Cerebellar nuclear complex (tissue), 1 donor: ENCODE measurements around the gene DDIAS.
"Not testable (repeated sequence)": the region's sequence is repeated elsewhere in the genome, so short reads cannot be mapped to it uniquely, and the experiment has no call there.

ENCODE experiments used
- DNase-seq, 2 experiments: peaks; one replicate each; lab custom pipeline; 2025; lab: John Stamatoyannopoulos, UW

DDIAS gene

GRCh38 chr11:82901165-82901921, at the start of gene DDIAS:
DDIAS (plus strand) TSS chr11:82901736; CDS start chr11:82914739, 13,003 bp downstream.
- DNase-seq: peak; percentile 75 to 96

DNA sequence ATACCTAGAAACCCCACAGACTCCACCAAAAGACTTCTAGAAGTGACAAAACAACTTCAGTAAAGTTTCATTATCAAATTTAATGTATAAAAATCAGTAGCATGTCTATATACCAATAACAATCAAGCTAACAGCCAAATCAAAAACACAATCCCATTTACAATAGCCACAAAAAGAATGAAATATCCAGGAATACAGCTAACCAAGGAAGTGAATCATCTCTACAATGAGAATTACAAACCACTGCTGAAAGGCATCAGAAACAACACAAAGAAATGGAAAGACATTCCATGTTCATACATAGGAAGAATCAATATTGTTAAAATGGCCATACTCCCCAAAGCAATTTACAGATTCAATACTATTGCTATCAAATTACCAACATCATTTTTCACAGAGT, 47.3 kb upstream of the DDIAS start:
- no peak for DNase-seq

DNA sequence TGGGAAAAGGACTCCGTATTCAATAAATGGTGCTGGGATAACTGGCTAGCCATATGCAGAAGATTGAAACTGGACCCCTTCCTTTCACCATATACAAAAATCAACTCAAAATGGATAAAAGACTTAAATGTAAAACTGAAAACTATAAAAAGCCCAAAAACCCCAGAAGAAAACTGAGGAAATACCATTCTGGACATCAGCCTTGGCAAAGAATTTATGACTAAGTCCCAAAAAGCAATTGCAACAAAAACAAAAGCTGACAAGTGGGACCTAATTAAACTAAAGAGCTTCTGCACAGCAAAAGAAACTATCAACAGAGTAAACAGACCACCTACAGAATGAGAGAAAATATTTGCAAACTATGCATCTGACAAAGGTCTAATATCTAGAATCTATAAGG, 46.6 kb upstream of the DDIAS start:
- not testable (repeated sequence) for DNase-seq

DNA sequence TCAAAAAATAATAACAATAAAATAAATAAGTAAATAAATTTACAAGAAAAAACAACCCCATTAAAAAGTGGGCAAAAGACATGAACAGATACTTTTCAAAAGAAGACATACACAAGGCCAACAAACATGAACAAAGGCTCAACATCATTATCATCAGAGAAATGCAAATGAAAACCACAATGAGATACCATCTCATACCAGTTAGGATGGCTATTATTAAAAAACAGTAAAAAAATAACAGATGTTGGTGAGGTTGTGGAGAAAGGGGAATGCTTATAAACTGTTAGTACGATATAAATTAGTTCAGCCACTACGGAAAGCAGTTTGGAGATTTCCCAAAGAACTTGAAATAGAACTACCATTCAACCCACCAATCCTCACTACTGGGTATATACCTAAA, 45.9 kb upstream of the DDIAS start:
- no peak for DNase-seq

GRCh38 chr11:82857145-82857544, 44.4 kb upstream of the DDIAS start:
- no peak for DNase-seq

- no peak for DNase-seq
Observed at GRCh38 chr11:82858133-82858532, 43.4 kb upstream of the DDIAS start.

GRCh38 chr11:82858556-82859091, 42.9 kb upstream of the DDIAS start:
- no peak for DNase-seq

DNA sequence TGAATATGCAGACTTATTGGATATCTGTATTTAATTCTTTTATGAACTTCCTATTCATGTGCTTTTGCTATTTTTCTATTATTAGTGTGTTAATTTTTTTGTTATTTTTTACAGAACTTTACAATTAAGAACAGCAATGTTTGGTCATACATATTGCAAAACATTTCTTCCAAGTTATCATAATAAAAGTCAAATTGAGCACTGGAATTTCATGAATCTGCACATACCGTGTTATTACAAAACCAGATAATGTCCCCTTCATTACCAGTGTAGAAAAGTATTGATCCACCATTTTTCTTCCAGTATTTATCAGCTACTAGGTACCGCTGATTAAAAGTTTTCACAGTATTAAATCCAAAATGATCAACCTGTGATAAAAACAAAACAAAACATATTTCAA, 41.8 kb upstream of the DDIAS start:
- DNase-seq: no peak

- no peak for DNase-seq
Observed at GRCh38 chr11:82862379-82862778, 39.2 kb upstream of the DDIAS start.

- no peak for DNase-seq
Observed at GRCh38 chr11:82863209-82863608, 38.3 kb upstream of the DDIAS start.

- no peak for DNase-seq
Observed at GRCh38 chr11:82864268-82864667, 37.3 kb upstream of the DDIAS start.

GRCh38 chr11:82865841-82866240, 35.7 kb upstream of the DDIAS start:
- DNase-seq: no peak

GRCh38 chr11:82867495-82868082, 33.9 kb upstream of the DDIAS start:
- no peak for DNase-seq

DNA sequence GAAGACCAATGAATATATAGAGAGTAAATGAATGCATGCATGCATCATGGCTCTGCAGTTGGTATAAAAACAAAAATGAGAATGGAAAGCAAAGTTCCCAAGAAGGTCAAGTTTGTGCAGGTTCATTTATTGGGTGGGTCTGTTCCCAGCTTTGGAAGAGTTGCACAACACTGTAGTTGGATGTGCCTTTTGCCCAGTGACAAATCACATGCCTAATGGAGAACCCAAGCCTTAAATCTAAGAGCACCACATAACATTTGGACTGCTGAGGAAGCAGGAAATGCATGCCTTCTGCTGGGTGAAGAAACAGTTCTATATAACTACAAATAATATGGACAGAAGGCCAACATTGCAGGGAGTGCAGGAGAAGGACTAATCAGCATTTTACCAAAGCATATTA, 31.9 kb upstream of the DDIAS start:
- no peak for DNase-seq

DNA sequence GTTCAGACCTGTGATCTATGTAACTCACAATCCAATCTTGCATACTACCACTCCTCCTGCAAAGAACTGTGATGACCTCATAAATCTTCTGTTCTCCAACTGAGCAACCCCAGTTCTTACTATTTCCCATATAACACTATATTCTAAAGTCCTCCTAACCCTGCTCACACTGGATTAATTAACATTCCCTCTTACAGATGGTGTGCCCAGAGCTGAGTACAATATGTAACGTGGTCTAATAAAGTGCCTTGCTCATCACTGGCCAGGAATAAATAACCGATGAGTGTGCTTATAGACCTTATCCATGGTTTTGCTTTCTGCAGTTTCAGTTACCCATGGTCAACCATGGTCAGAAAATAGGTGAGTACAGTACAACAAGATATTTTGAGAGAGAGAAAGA, 29.9 kb upstream of the DDIAS start:
- no peak for DNase-seq

DNA sequence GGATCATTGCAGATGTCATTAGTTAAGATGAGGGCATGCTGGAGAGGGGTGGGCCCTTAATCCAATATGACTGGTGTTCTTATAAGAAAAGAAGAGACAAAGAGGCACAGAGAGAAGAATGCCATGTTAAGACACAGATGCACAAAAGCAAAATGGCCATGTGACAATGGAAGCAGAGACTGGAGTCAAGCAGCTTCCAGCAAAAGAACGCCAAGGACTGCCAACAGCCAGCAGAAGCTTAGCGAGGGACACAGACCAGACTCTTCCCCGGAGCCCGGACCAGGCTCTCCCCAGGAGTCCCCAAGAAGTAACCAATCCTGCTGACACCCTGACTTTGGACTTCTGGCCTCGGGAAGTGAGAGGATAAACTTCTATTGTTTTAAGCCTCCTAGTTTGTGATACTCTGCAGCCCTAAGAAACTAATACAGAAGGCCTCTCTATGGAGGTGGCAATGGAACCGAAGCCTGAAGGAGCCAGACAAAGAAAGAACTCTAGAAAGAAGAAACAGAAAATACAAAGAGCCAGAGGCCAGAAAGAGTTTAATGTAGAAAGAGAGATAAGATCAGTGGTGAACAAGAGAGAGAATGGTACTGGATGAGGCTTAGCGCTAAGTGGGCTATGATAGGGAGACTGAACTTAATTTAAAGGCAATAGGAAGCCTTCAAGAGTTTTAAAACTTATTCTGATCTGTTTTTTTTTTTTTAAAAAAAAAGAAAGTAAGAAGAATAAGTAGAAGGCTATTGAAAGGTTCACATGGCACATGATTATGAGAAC, 29.0 kb upstream of the DDIAS start:
- DNase-seq: no peak

DNA sequence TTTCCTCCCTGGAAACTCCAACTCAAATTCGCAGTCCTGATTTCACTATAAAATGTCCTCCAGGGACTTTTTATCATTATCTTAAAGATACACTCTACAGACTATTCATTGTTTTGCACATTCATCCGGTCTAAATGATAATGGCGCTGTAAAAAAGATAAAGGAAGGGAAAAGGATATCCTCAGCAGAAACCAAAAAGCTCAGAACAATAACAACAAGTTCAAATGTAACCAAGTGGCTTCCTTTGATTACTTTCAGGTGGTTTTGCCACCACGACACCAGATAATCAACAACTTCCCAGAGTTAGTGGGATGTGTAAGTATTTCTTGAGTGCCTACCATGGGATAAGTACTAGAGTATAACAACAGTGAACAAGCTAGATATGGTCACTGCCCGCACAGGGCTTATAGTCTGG, 27.6 kb upstream of the DDIAS start:
- no peak for DNase-seq

DNA sequence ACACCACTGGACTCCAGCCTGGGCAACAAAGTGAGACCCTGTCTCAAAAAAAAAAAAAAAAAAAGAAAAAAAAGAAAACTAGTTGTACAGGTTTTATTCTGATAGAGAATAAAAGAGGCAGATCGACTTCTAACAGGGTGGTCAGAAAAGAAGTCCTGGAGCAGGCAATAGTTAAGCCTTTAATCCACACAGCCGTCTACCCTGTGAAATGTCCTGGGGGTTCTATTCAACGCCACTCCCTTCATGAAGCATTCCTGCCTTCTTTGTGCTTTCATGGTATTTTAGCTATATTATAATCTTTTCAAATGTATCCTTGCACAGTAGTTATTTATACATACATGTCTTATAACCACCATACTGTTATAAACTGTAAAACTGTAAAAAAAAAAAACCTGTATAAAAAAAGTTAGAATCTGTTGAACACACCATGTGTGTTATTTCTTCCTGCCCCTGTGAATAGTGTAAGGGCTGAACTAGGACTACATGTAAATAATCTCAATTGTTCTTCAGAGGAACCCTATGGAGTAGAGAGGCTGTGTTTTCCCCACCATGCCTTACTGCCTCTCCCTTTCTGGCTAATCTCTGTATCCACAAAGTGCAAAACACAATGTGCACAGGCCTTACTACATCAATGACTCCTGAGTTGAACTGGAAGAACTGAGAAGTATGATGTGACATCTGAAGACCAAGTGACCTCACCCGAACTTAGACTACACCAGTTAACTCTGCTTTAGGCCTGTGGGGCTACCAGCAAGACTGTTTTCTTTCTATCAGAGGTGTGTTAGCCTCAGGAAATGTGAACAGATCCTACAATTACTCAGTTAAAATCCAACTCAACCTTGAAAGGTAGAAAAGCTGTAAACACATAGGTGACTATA, 26.7 kb upstream of the DDIAS start:
- DNase-seq: no peak

GRCh38 chr11:82883853-82884252, 17.7 kb upstream of the DDIAS start:
- DNase-seq: no peak

GRCh38 chr11:82889133-82890001, 12.2 kb upstream of the DDIAS start:
- DNase-seq: no peak

DNA sequence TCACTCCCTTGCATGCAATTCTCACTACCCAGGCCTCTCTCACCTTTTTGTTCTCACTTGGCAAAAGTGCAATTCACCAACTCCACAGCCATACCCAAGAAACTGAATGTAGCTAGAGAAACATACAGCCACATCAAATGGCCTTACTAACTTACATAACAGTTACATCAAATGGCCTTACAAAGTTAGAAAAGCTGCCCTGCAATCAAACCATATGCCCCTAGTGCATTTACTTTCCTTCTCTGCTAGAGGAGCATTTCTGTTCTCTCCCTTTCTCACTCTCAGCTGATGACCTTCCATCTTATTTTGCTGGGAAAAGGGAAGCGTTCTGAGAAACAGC, 11.6 kb upstream of the DDIAS start:
- no peak for DNase-seq
